Measurements from ENCODE around the gene KNSTRN. TPM values are rescaled to one million over a fixed set of nuclear protein-coding genes. Genes with fewer than 3 reads are reported as not detected.
A peak's percentile ranks its signal among the peaks of the same experiment; 100 is the strongest.

The KNSTRN gene
- 4.3 TPM for total RNA-seq

DNA sequence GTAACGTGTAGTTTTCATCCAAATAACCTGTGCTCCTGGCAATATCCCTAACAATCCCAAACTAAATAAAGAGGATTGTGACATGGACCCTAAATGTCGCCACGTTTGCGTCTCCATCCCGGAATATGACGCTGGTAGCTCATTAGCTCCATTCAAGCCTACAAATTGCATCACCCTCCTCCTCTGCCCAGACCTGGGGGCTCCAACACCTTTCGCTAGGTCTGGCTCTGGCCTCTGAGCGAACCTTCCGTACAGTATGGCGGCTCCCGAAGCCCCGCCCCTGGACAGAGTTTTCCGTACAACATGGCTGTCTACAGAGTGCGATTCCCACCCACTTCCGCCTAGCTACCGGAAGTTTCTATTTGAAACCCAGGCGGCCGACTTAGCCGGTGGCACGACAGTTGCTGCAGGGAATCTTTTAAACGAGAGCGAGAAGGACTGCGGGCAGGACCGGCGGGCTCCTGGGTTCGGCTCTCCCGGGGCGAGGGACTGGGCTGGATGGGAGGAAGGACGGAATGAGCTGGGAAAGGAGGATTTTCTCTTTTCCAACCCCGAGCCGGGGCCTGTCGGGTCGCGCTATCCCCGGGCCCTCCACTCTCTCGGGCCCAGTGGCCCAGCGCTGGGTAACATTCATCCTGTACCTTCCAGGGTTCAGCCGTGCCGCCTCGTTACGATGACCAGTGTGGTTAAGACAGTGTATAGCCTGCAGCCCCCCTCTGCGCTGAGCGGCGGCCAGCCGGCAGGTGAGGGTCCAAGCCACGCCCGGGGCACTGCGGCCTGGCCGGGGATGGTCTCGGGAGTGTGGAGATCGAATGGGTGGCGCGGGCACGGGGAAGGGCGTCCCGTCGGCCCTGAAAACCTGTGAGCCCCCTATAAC lies at the start of gene KNSTRN:
KNSTRN (plus strand) TSS at position 142 of the 877 bp plus-strand sequence; CDS start at position 257, 115 bp downstream.
- DNase-seq (ENCODE audit: low read depth in 2 of 3, low spot score in 2 of 3) = peak; percentile 74 to 96 (median 90)

DNA sequence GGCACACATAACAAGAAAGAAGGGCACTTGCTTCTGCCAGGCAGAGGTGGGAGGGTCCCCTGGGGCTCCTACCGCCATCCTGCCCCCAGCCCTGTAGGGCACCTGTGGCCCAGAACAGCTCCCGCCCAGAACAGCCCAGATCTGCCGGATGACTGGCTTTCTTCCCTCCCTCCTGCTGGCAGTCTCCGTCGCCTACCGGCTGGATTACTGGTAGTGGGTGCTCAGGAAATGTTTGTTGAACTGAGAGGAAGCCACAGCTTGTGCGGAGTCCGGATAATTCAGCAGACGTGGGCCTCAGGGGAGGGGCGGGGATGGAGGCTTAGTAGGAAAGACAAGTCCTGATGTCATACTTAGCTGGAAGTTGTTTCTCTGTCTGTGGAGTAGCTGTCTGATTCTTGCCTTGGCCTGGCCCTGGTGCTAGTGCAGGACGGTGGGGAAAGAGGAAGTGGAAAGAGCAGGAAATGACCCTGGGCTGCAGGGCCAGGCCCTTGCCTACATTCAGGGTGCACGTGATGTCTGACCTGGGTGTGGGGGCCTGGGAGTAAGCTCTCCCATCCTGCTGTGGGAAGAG lies 48.5 kb upstream of the KNSTRN start:
- peak in 2 of 3 donors; percentile 94 to 99 for DNase-seq (ENCODE audit: low read depth in 2 of 3, low spot score in 2 of 3)

DNA sequence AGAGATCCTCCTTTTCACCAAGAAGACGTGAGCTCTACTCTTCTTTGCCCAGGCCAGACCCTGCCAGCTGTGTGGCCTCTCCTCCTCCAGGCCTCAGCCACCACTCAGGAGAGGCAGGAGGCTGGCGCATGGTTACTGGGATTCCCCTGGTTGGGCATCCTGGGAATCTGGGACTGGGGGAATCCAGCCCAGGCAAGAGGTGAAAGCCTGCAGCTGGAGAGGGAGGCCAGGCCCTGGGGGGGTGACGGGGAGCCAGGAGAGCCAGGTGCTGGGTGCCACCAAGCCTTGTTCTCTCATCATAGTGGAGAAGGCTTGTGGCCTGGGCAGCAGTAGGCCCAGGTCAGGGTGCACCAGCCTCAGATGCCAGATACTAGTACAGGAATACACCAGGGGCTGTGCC lies 48.0 kb upstream of the KNSTRN start:
- DNase-seq (ENCODE audit: low read depth in 2 of 3, low spot score in 2 of 3) = no peak

DNA sequence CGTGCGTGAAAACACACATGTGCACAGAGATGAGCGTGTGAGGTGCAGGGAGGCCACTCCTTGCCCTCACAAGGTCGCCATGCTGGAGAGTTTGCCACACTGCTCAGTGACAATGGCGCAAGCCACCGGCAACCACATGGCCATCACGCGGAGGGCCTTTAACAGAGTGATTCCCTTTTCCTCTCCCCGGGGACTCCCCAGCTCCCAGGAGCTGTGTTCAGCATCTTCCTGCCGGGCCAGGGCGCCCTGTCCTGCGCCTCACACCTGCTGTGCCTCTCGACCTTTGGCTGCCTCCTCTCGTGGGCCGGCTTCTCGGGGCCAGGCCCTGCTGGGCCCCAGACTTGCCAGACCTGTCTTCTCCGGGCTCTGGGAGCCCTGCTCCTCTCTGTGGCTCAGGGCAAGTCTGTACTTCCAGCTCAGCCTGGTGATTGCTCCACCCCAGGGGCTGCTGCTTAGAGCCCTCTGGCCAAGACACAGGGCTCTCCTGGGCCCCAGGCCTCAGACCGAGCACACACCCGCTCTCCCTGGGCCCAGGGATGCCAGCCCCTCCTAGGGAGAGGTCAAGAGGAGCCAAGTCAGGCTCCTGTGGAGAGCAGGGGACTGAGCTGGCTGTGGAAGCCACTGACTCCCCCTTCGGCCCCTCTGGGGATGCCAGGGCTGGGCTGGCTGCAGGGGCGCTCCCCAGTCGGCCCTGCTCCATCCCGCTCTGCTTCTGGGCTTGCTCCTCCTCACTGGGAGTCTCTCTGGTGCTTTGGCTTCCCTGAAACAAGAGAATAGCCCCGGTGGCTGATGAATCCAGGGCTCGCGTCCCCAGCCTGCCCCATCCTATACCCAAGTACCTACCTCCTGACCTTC lies 47.4 kb upstream of the KNSTRN start:
- no peak for DNase-seq (ENCODE audit: low read depth in 2 of 3, low spot score in 2 of 3)

DNA sequence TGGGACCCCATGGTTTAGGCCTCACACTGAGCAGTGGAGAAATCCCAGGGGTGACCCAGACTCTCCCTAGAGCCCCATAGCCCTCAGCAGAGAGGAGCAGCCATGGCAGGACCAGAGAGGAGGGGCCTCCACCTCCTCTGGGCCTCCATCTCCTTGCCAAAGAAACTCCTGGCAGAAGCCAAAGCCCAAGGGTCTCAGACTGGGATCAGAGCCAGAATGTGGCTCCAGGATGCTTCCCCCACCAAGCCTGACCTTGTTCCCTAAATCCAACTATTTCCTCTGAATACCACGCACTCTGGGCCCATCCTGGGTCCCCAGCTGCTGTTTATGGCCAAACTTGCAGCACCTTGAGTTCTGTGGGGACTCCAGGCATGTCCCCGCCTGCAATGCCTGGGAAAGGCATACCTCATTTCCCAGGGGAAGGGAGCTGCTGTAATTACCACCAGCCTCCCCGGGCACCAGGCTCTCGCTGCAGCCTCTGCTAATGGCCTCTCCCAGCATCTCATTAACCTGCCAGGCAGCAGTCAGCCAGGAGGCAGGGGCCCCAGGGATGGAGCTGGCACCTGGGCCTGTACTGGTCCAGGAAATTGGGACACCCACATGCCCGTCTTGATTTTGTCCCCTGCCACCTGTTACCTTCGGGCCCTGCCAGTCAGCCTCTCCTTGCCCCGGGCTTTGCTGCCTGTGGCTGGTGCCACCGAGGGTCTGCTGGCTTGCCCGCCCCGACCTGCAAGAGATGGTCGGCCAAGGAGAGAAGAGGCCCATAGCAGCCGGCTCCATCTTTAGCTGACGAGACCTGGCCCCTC lies 46.4 kb upstream of the KNSTRN start:
- no peak for DNase-seq (ENCODE audit: low read depth in 2 of 3, low spot score in 2 of 3)

DNA sequence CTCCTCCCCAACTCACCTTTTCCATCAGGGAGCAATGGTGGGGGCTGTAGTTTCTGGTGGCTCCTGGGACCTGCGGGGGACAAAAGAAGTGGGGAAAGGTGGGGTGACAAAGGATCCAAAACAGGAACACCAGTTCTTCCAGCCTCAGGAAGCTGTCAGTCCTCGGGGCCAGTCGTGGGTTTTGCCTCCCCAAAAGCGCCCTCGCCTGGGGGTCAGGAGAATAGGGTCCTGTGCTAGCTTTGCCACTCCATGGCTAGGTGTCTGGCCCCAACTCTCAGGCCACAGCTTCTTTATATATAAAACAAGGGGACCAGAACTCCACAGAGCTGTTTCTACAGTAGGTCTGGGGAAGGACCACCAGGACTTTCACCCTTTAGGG lies 45.8 kb upstream of the KNSTRN start:
- DNase-seq (ENCODE audit: low read depth in 2 of 3, low spot score in 2 of 3) = peak in 1 of 3 donors; percentile 57

- DNase-seq (ENCODE audit: low read depth in 2 of 3, low spot score in 2 of 3) = no peak
These were observed 44.9 kb upstream of the KNSTRN start for GRCh38 chr15:40337597-40337996.

DNA sequence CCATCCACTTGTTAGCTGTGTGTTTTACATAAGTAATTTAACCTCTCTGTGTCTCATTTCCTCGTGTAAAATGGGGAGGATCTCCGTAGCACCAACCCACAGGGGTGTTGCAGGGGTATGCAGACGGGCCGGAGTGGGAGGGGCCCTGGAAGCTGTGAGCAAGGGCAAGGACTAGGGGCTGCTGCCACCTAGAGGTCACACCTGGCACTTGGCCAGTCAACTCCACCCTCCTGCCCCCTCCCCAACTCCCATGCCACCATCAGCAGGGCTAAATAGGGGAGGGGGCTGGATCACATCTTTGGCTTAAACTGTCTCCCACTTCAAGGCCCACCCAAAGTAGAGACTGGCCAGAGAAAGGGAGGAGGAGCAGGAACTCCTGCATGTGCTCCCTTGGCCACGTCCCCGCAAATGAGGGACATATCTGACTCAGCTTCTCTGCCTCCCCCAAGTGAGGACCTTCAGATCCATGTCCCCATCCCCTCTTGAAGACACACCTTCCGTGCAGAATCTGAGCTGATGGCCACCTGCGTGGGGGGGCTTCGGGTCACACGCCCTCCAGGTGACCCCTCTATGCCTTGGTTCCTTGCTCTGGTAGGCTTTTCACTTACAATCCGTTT lies 44.4 kb upstream of the KNSTRN start:
- peak in 2 of 3 donors; percentile 85 to 91 for DNase-seq (ENCODE audit: low read depth in 2 of 3, low spot score in 2 of 3)

- no peak for DNase-seq (ENCODE audit: low read depth in 2 of 3, low spot score in 2 of 3)
These were observed 43.5 kb upstream of the KNSTRN start for GRCh38 chr15:40338921-40339620.

DNA sequence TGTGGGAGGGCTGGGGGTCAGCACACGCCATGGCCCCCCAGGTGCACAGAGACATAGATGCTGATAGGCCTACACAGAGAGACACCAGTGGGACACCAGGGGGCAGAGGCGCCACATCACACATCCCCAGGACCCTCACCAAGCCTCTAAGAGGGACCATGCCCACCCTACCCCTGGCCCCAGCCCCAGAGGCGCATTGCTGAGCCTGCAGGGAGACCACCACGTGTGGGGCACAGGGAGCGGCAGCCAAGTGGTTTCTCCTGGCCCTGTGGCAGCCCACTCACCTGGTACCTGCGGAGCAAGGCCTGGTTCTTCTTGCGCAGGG lies 42.9 kb upstream of the KNSTRN start:
- DNase-seq (ENCODE audit: low read depth in 2 of 3, low spot score in 2 of 3) = no peak

DNA sequence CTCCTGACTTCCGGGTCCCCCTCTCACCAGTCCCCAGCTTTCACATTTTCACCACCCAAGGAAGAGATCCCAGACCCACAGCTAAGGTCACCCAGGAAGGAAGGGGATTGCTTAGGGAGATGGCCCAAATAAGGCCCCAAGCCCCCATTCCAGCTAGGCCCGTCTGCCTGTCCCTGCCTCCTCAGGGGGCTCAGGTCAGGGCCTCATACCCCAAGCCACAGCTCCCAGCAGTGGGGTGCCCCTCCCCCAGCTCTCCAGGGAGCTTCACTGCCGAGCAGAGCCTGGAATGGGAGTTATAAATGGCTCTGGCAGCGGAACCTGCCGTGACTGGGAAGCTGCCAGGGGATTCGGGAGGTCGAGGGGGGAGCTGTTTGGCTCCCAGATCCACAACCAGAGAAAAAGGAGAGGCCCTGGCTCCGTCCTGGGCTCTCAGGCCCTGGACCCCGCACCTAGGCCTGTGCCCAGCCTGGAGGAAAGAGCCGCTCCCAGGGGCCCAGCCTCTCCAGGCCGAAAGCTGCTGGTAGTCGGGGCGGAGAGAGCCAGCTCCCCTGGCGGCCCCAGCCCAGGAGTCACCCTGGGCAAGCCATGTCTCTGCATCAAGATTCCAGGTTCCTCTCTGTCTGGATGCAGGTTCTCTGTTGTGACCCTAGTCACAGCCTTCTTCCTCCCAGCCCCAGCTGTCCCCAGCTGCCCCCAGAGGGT lies 42.3 kb upstream of the KNSTRN start:
- no peak for DNase-seq (ENCODE audit: low read depth in 2 of 3, low spot score in 2 of 3)

GRCh38 chr15:40340740-40341400 lies 41.7 kb upstream of the KNSTRN start, which contains the start of gene CCDC9B:
Gene CCDC9B (minus strand): TSS chr15:40340939. CDS start chr15:40340819, 120 bp downstream.
- DNase-seq (ENCODE audit: low read depth in 2 of 3, low spot score in 2 of 3) = peak in 1 of 3 donors; percentile 69

GRCh38 chr15:40342416-40343320 lies 39.9 kb upstream of the KNSTRN start:
- no peak for DNase-seq (ENCODE audit: low read depth in 2 of 3, low spot score in 2 of 3)

- no peak for DNase-seq (ENCODE audit: low read depth in 2 of 3, low spot score in 2 of 3)
These were observed 39.0 kb upstream of the KNSTRN start for GRCh38 chr15:40343512-40343911.

GRCh38 chr15:40344217-40344616 lies 38.3 kb upstream of the KNSTRN start:
- no peak for DNase-seq (ENCODE audit: low read depth in 2 of 3, low spot score in 2 of 3)

DNA sequence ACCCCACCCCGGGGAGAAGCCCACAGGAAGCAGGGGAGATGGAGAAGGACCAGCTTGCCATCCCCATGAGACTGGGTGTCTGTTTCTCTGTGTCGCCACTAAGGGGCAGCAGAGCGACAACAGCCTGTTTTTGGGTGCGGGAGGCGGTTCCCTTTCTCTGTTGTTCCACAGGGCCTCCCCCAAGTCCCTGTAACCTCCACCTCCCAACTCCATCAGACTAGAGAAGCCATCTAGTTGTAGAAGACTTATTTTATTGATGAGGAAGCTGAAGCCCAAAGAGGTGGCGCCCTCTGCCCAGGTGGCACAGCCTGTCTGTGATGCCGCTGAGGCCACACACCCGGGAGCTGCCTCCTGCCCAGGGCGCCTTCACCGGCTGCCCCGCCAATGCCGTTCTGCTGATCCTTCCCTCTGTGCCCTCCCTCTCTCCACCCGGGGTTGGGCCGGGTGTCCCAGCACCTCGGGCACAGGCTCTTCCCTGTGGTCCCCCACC lies 37.8 kb upstream of the KNSTRN start:
- DNase-seq (ENCODE audit: low read depth in 2 of 3, low spot score in 2 of 3) = peak in 1 of 3 donors; percentile 77

Data from hematopoietic multipotent progenitor cell (in vitro differentiated cells).